Erythroblast (primary cell): ENCODE results near the gene PLAAT4.

Experiments used
- GATA1 ChIP-seq: IDR thresholded peaks from 2 replicates; pipeline ENCODE4 v1.6.1; 2011; ENCODE audit warnings: low read depth, mild to moderate bottlenecking, control low read depth, low read length, moderate library complexity
- POLR2A ChIP-seq: IDR thresholded peaks from 2 replicates; pipeline ENCODE4 v1.6.1; 2011; ENCODE audit warnings: mild to moderate bottlenecking, low read length

DNA sequence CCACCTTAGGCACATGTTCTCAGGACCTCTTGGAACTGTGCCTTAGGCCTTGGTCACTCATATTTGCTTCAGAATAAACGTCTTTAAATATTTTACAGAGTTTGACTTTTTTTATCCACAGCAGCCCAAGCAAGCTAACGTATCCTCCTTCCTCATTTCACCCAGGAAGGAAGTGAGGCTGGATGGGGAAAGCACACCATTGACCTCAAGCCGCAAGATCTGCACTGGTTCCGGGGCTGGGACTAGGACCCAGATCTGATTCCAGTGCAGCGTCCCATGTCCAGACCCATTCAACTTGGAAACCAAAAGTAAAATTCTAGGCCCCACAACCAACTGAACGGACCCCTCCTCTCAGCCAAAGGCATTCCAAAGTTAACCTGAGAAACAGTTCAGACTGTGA lies 33.1 kb upstream of the PLAAT4 start:
- TF ChIP-seq POLR2A (no peak), GATA1 (no peak)
